ENCODE results near the gene OTUD1. TPM values are rescaled to one million over a fixed set of nuclear protein-coding genes. Genes with fewer than 3 reads are reported as not detected.

The OTUD1 gene
- total and polyA plus RNA-seq, 9 donors: 13.3 to 23.9 (median 17.9) TPM

DNA sequence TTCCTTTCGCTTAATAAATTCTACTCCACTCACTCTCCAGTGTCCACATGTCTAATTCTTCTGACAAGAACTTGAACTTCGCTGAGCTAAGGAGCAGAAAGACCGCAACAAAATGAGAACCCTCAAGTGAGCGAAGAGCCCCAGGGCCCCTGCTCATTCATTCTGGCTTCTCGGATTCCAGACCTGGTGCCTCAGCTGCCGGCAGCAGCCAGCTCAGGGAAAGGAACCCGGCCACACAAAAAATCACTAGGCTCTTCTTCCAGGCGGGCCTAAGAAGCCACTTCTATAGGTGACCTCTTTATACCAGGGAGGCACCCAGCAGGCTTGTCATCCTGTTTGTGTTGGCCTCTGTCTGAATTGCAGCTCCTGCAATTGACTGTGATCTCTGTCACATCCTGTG lies 33.3 kb downstream of the OTUD1 start:
- intact Hi-C loops (cut with DNase I): no loop called here
- 89 to 94% (median 90%) methylated on average over 8 of the region's 8 CpGs for WGBS, 3 donors
- TF ChIP-seq, protein P1, sequence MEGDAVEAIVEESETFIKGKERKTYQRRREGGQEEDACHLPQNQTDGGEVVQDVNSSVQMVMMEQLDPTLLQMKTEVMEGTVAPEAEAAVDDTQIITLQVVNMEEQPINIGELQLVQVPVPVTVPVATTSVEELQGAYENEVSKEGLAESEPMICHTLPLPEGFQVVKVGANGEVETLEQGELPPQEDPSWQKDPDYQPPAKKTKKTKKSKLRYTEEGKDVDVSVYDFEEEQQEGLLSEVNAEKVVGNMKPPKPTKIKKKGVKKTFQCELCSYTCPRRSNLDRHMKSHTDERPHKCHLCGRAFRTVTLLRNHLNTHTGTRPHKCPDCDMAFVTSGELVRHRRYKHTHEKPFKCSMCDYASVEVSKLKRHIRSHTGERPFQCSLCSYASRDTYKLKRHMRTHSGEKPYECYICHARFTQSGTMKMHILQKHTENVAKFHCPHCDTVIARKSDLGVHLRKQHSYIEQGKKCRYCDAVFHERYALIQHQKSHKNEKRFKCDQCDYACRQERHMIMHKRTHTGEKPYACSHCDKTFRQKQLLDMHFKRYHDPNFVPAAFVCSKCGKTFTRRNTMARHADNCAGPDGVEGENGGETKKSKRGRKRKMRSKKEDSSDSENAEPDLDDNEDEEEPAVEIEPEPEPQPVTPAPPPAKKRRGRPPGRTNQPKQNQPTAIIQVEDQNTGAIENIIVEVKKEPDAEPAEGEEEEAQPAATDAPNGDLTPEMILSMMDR (IDR thresholded peaks at IDR 0.05): no peak
- TF ChIP-seq EP300 (IDR thresholded peaks at IDR 0.05) (no peak), POLR2A (IDR thresholded peaks at IDR 0.05) (no peak)
- H3K27ac ChIP-seq: no peak overlapping the region
- H3K27me3 ChIP-seq: no peaks in the 10 kb centered on the region
- DNase-seq: no peak
- no peaks in the 10 kb centered on the region for H3K4me1 ChIP-seq (ENCODE audit: insufficient read depth)
- H3K9me3 ChIP-seq: no peaks in the 10 kb centered on the region
- H3K36me3 ChIP-seq: no peaks in the 10 kb centered on the region
- no peak overlapping the region for H3K4me3 ChIP-seq

DNA sequence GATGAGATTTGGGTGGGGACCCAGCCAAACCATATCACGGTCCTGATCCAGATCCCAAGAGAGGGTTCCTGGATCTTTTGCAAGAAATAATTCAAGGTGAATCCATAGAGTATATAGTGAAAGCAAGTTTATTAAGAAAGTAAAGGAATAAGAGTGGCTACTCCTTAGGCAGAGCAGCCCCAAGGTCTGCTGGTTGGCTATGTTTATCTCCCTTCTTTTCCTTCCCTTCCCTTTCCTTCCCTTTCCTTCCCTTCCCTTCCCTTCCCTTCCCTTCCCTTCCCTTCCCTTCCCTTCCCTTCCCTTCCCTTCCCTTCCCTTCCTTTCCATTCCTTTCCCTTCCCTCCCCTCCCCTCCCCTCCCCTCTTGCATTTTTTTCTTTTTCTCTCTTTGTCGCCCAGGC lies 35.2 kb downstream of the OTUD1 start:
- H3K27ac ChIP-seq: no peak overlapping the region
- 93 to 98% (median 93%) methylated on average over 2 of the region's 2 CpGs for whole genome bisulfite sequencing, 3 donors
- TF ChIP-seq, protein P1 (IDR thresholded peaks at IDR 0.05): no peak
- no peak for TF ChIP-seq EP300 (IDR thresholded peaks at IDR 0.05)
- TF ChIP-seq POLR2A (IDR thresholded peaks at IDR 0.05): no peak
- H3K4me1 ChIP-seq (ENCODE audit: insufficient read depth): no peaks in the 10 kb centered on the region
- DNase-seq: no peak
- no peaks in the 10 kb centered on the region for H3K27me3 ChIP-seq
- H3K36me3 ChIP-seq: no peaks in the 10 kb centered on the region
- no peaks in the 10 kb centered on the region for H3K9me3 ChIP-seq
- no peak overlapping the region for H3K4me3 ChIP-seq
- intact Hi-C loops (cut with DNase I): no loop called here

DNA sequence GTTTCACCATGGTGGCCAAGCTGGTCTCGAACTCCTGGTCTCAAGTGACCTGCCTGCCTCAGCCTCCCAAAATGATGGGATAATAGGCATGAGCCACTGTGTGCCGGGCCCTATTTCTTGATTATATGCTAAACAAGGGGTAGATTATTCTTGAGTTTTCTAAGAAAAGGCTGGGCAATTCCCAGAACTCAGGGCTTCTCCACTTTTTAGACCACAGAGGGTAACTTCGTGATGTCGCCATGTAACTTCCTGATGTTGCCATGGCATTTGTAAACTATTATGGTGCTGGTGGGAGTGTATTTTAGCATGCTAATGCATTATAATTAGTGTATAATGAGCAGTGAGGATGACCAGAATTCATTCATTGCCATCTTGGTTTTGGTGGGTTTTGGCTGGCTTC lies 35.8 kb downstream of the OTUD1 start:
- Histone ChIP-seq H3K9me3 (no peaks in the 10 kb centered on the region), H3K36me3 (no peaks in the 10 kb centered on the region), H3K27ac (no peak overlapping the region), H3K4me1 (ENCODE audit: insufficient read depth) (no peaks in the 10 kb centered on the region), H3K27me3 (no peaks in the 10 kb centered on the region), H3K4me3 (no peak overlapping the region)
- TF ChIP-seq EP300 (IDR thresholded peaks at IDR 0.05): no peak
- TF ChIP-seq POLR2A (IDR thresholded peaks at IDR 0.05): no peak
- TF ChIP-seq, protein P1 (IDR thresholded peaks at IDR 0.05): no peak
- intact Hi-C loops (cut with DNase I): no loop called here
- DNase-seq: no peak
- WGBS, 3 donors: 93 to 98% (median 96%) methylated on average over 4 of the region's 4 CpGs

DNA sequence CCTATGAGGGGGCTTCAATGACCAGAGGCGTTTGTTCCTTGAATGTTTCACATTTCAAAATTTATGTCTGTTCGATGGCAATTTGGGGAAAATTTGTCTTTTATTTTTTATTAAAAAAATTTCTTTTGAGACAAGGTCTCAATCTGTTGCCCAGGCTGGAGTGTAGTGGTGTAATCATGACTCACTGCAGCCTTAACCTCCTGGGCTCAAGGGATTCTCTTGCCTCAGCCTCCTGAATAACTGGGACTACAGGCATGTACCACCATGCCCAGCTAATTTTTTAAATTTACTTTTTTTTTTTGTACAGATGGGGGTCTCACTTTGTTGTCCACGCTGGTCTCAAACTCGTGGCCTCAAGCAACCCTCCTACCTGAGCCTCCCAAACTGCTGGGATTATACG lies 39.7 kb downstream of the OTUD1 start:
- H3K27ac ChIP-seq: no peak overlapping the region
- H3K27me3 ChIP-seq: no peaks in the 10 kb centered on the region
- intact Hi-C loops (cut with DNase I): loop anchor here in 1 of 4 donors (2.0 kb wide), 1 partner anchor 50 kb away; no protein-coding TSS in a partner anchor
- H3K36me3 ChIP-seq: no peaks in the 10 kb centered on the region
- H3K4me1 ChIP-seq (ENCODE audit: insufficient read depth): no peaks in the 10 kb centered on the region
- WGBS, 3 donors: 86 to 93% (median 88%) methylated on average over 5 of the region's 5 CpGs
- no peaks in the 10 kb centered on the region for H3K9me3 ChIP-seq
- no peak overlapping the region for H3K4me3 ChIP-seq
- TF ChIP-seq POLR2A (IDR thresholded peaks at IDR 0.05) (no peak), EP300 (IDR thresholded peaks at IDR 0.05) (no peak)
- TF ChIP-seq, protein P1 (IDR thresholded peaks at IDR 0.05): no peak
- no peak for DNase-seq
